IMR-90 (cell line): ENCODE data around the gene ADAMTS19. TPM values are rescaled to one million over a fixed set of nuclear protein-coding genes. Genes with fewer than 3 reads are reported as not detected.

ENCODE experiments used
- ATAC-seq: fragments of 200-7000 bp; cut with Tn5 transposase; 2 replicates; pipeline ENCODE4 v1.9.1; 2020; ENCODE audit warnings: low read depth, mild to moderate bottlenecking, moderate library complexity
- BruUV-seq: library from RNA; stranded (reverse); fragments of 400-500 nt; replicated peaks from 2 replicates; lab custom pipeline; 2021; lab: Mats Ljungman, UMichigan
- CTCF ChIA-PET: fragments of 300-600 bp; formaldehyde crosslinking; extraction: SDS; loops from one replicate; lab custom pipeline; 2021; ENCODE audit warnings: antibody characterized with exemption; lab: Yijun Ruan, JAX
- POLR2A ChIA-PET: fragments of 300-600 bp; sonication (Branson Sonifier 250); formaldehyde crosslinking; loops from one replicate; lab custom pipeline; 2022; ENCODE audit warnings: antibody characterized with exemption; ENCODE audit not compliant: unreplicated experiment; lab: Charles Lee
- DNase-seq: peaks from one replicate; pipeline ENCODE4 v3.0.0; 2013
- H2AFZ ChIP-seq: replicated peaks from 2 replicates; pipeline ENCODE3; 2013; ENCODE audit warnings: low read length, mild to moderate bottlenecking; ENCODE audit not compliant: poor library complexity
- H2AK5ac ChIP-seq: 2 replicates; pipeline ENCODE4 v1.6.1; 2013; ENCODE audit warnings: low read depth, low read length, inconsistent platforms
- H2AK9ac ChIP-seq: replicated peaks from 2 replicates; pipeline ENCODE3; 2013; ENCODE audit warnings: mild to moderate bottlenecking, low read depth, low read length, moderate library complexity; ENCODE audit not compliant: poor library complexity
- H2BK120ac ChIP-seq: 2 replicates; pipeline ENCODE4 v1.6.1; 2013; ENCODE audit warnings: low read depth, low read length, inconsistent platforms
- H2BK15ac ChIP-seq: 3 replicates; pipeline ENCODE4 v1.6.1; 2013; ENCODE audit warnings: low read depth, low read length, inconsistent platforms
- H2BK20ac ChIP-seq: 2 replicates; pipeline ENCODE4 v1.6.1; 2013; ENCODE audit warnings: low read depth, mild to moderate bottlenecking, inconsistent platforms, low read length, moderate library complexity
- H2BK5ac ChIP-seq: 2 replicates; pipeline ENCODE4 v1.6.1; 2013; ENCODE audit warnings: mild to moderate bottlenecking, low read depth, low read length, inconsistent platforms; ENCODE audit not compliant: poor library complexity, severe bottlenecking
- H3K14ac ChIP-seq: replicated peaks from 2 replicates; pipeline ENCODE4 v1.6.1; 2013; ENCODE audit warnings: low read depth, low read length, inconsistent platforms
- H3K18ac ChIP-seq: 2 replicates; pipeline ENCODE4 v1.6.1; 2013; ENCODE audit warnings: low read depth, low read length, control low read depth
- H3K23ac ChIP-seq: 2 replicates; pipeline ENCODE4 v1.6.1; 2013; ENCODE audit warnings: low read depth, low read length, inconsistent platforms
- H3K27ac ChIP-seq: 2 replicates; pipeline ENCODE4 v1.5.1; 2013; ENCODE audit warnings: mild to moderate bottlenecking, control low read depth, low read length; ENCODE audit not compliant: insufficient read depth
- H3K27me3 ChIP-seq: 2 replicates; pipeline ENCODE4 v1.6.1; 2013; ENCODE audit warnings: low read length; ENCODE audit not compliant: control insufficient read depth, insufficient read depth
- H3K36me3 ChIP-seq: 2 replicates; pipeline ENCODE4 v1.6.1; 2013; ENCODE audit warnings: low read length, mixed read lengths; ENCODE audit not compliant: control insufficient read depth, insufficient read depth
- H3K4ac ChIP-seq: 2 replicates; pipeline ENCODE4 v1.6.1; 2013; ENCODE audit warnings: low read depth, low read length, inconsistent platforms
- H3K4me1 ChIP-seq: 2 replicates; pipeline ENCODE4 v1.6.1; 2013; ENCODE audit warnings: low read length, mixed read lengths; ENCODE audit not compliant: control insufficient read depth, insufficient read depth
- H3K4me2 ChIP-seq: 2 replicates; pipeline ENCODE4 v1.6.1; 2013; ENCODE audit warnings: low read depth, mild to moderate bottlenecking, control low read depth, low read length, moderate library complexity
- H3K4me3 ChIP-seq: 2 replicates; pipeline ENCODE4 v1.5.1; 2013; ENCODE audit warnings: low read depth, mild to moderate bottlenecking, control low read depth, low read length, moderate library complexity; ENCODE audit not compliant: insufficient read depth
- H3K56ac ChIP-seq: 2 replicates; pipeline ENCODE4 v1.6.1; 2013; ENCODE audit warnings: low read length, inconsistent platforms; ENCODE audit not compliant: insufficient read depth; ENCODE audit errors: extremely low read depth
- H3K79me1 ChIP-seq, 2 experiments: 2 replicates each; pipeline ENCODE4 v1.6.1; 2013; ENCODE audit warnings: low read length in 2 of 2, inconsistent platforms in 1 of 2, low read depth in 1 of 2
- H3K9ac ChIP-seq: 2 replicates; pipeline ENCODE4 v1.6.1; 2013; ENCODE audit warnings: low read depth, low read length, control low read depth
- H3K9me1 ChIP-seq: 2 replicates; pipeline ENCODE4 v1.6.1; 2013; ENCODE audit warnings: low read length, inconsistent platforms; ENCODE audit not compliant: insufficient read depth
- H3K9me3 ChIP-seq: 2 replicates; pipeline ENCODE4 v1.6.1; 2013; ENCODE audit warnings: low read length; ENCODE audit not compliant: control insufficient read depth, insufficient read depth
- H4K20me1 ChIP-seq: 2 replicates; pipeline ENCODE4 v1.6.1; 2013; ENCODE audit warnings: low read length, inconsistent platforms; ENCODE audit not compliant: insufficient read depth
- H4K5ac ChIP-seq: 2 replicates; pipeline ENCODE4 v1.6.1; 2013; ENCODE audit warnings: mild to moderate bottlenecking, low read depth, low read length, control low read depth
- H4K8ac ChIP-seq, 2 experiments: 2 replicates each; pipeline ENCODE4 v1.6.1; 2013; ENCODE audit warnings: low read depth in 2 of 2, low read length in 2 of 2, control low read depth in 1 of 2, inconsistent platforms in 1 of 2
- H4K91ac ChIP-seq: 2 replicates; pipeline ENCODE4 v1.6.1; 2013; ENCODE audit warnings: low read depth, low read length, inconsistent platforms; ENCODE audit not compliant: insufficient read depth
- BHLHE40 ChIP-seq: fragments of 150-350 bp; IDR thresholded peaks from 2 replicates; pipeline ENCODE4 v1.6.1; 2016; ENCODE audit warnings: mild to moderate bottlenecking, low read depth, low read length
- CEBPB ChIP-seq: IDR thresholded peaks from 2 replicates; pipeline ENCODE4 v1.6.1; 2012; ENCODE audit warnings: low read depth, low read length, improper control_type of control experiment
- CHD1 ChIP-seq: IDR thresholded peaks from 2 replicates; pipeline ENCODE4 v1.6.1; 2012; ENCODE audit warnings: low read depth, low read length, improper control_type of control experiment
- FOS ChIP-seq: fragments of 150-350 bp; IDR thresholded peaks from 2 replicates; pipeline ENCODE4 v1.6.1; 2016; ENCODE audit warnings: low read depth, low read length
- MAFK ChIP-seq: IDR thresholded peaks from 2 replicates; pipeline ENCODE4 v1.6.1; 2012; ENCODE audit warnings: low read depth, low read length, improper control_type of control experiment
- MAZ ChIP-seq: IDR thresholded peaks from 2 replicates; pipeline ENCODE4 v1.6.1; 2012; ENCODE audit warnings: low read depth, mild to moderate bottlenecking, low read length, improper control_type of control experiment, moderate library complexity, borderline replicate concordance
- MXI1 ChIP-seq: IDR thresholded peaks from 2 replicates; pipeline ENCODE4 v1.6.1; 2012; ENCODE audit warnings: low read depth, mild to moderate bottlenecking, low read length, moderate library complexity, borderline replicate concordance
- NFE2L2 ChIP-seq: fragments of 150-350 bp; IDR thresholded peaks from 2 replicates; pipeline ENCODE4 v1.6.1; 2016; ENCODE audit warnings: low read depth, mild to moderate bottlenecking, low read length
- POLR2A ChIP-seq: IDR thresholded peaks from 2 replicates; pipeline ENCODE4 v1.6.1; 2012; ENCODE audit warnings: mild to moderate bottlenecking, low read depth, low read length
- RAD21 ChIP-seq: IDR thresholded peaks from 2 replicates; pipeline ENCODE4 v1.6.1; 2012; ENCODE audit warnings: low read length, improper control_type of control experiment
- RCOR1 ChIP-seq: IDR thresholded peaks from 2 replicates; pipeline ENCODE4 v1.6.1; 2012; ENCODE audit warnings: mild to moderate bottlenecking, low read length, improper control_type of control experiment; ENCODE audit not compliant: insufficient replicate concordance
- RFX5 ChIP-seq: IDR thresholded peaks from 2 replicates; pipeline ENCODE4 v1.8.0; 2012; ENCODE audit warnings: low read depth, mild to moderate bottlenecking, low read length, moderate library complexity
- SMC3 ChIP-seq: fragments of 150-350 bp; IDR thresholded peaks from 2 replicates; pipeline ENCODE4 v1.6.1; 2016; ENCODE audit warnings: low read depth, mild to moderate bottlenecking, antibody characterized with exemption, low read length, moderate library complexity
- WGBS, 2 experiments: methylation state at CpG; one replicate each; pipeline versions ENCODE4 v1.1.5 to v1.1.7; 2013; ENCODE audit warnings: missing lambda C conversion rate in 2 of 2; ENCODE audit not compliant: insufficient read length in 1 of 2; ENCODE audit errors: extremely low coverage in 2 of 2; 5-methylcytosine and 5-hydroxymethylcytosine counted together
- dilution Hi-C: fragments of 300-500 bp; cut with HindIII; formaldehyde crosslinking; loops from one replicate; pipeline ENCODE4 v1.14.3; 2018; ENCODE audit warnings: low sequenced_read_pairs; ENCODE audit not compliant: unreplicated experiment
- in situ Hi-C: fragments of 300-500 bp; cut with MboI; formaldehyde crosslinking; loops from 3 replicates; pipeline ENCODE4 v1.14.3; 2019; ENCODE audit warnings: low sequenced_read_pairs, inconsistent platforms, mixed read lengths
- intact Hi-C: fragments of 100-400 bp; cut with micrococcal nuclease; formaldehyde crosslinking; loops from 2 replicates; pipeline ENCODE4 v1.10.0; 2022
- polyA plus RNA-seq, 3 experiments: library from polyadenylated mRNA; depleted of rRNA; stranded (reverse); fragments of >200 nt; gene quantifications; 2 replicates each; pipeline ENCODE4 v1.2.3, GENCODE V29; 2012; ENCODE audit warnings: low replicate concordance in 1 of 3
- total RNA-seq: library from RNA; depleted of rRNA; stranded (reverse); fragments of >200 nt; gene quantifications from 2 replicates; pipeline ENCODE4 v1.2.3, GENCODE V29; 2012
- TF ChIP-seq, protein P1 (sequence below): fragments of 150-350 bp; IDR thresholded peaks from 2 replicates; pipeline ENCODE4 v1.6.1; 2017; ENCODE audit warnings: mild to moderate bottlenecking, antibody characterized with exemption, low read length, low read depth
- TF ChIP-seq, protein P2 (sequence below): fragments of 150-350 bp; IDR thresholded peaks from 2 replicates; pipeline ENCODE4 v1.6.1; 2016; ENCODE audit warnings: low read depth, mild to moderate bottlenecking, low read length, moderate library complexity, borderline replicate concordance
- TF ChIP-seq, protein P3 (sequence below): conservative IDR thresholded peaks from 2 replicates; pipeline ENCODE4 v1.5.1; 2012; ENCODE audit warnings: mild to moderate bottlenecking, low read depth, low read length, improper control_type of control experiment

Gene ADAMTS19
- total and polyA plus RNA-seq, 2 of the 4 experiments (the other 2 are of a cell fraction) = under 0.01 to 0.17 TPM

DNA sequence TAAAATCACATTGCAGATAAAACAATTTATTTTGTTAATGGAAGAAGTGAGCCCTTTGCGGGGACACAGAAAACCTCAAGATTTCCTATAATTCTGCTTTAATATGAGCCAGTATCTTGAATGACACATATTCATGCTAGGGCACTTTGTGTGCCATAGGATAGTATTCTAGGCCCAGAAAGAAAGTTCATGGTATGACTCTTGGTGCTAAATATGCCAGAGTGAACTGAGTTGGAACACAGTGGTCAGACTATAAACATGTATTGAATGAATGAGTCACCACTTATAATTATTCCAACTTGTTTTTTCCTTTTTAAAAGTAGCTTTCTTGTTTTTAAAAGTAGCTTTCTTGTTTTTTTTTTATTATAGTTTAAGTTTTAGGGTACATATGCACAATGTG lies 46.0 kb downstream of the ADAMTS19 start:
- Histone ChIP-seq H3K9me3 (no peaks in the 10 kb centered on the region), H4K5ac (no peak overlapping the region), H3K79me1 (no peaks in the 10 kb centered on the region), H3K23ac (no peak overlapping the region), H2AK9ac (no peak overlapping the region), H2BK5ac (no peak overlapping the region), H2AK5ac (no peak overlapping the region), H2BK20ac (no peak overlapping the region), H3K27ac (no peak overlapping the region), H2BK120ac (no peak overlapping the region), H4K8ac (no peak overlapping the region), H3K9me1 (no peaks in the 10 kb centered on the region), H3K4me3 (no peak overlapping the region), H3K18ac (no peak overlapping the region), H4K20me1 (no peaks in the 10 kb centered on the region), H2AFZ (no peak overlapping the region), H3K14ac (no peak overlapping the region), H3K4ac (no peak overlapping the region), H3K36me3 (no peaks in the 10 kb centered on the region), H3K4me2 (no peak overlapping the region), H3K27me3 (no peaks in the 10 kb centered on the region), H4K91ac (no peak overlapping the region), H3K56ac (no peak overlapping the region), H2BK15ac (no peak overlapping the region), H3K9ac (no peak overlapping the region), H3K4me1 (no peaks in the 10 kb centered on the region)
- WGBS, 2 experiments = no CpG with 5 or more reads among the region's 1 CpG
- BruUV-seq = no TSS peak
- ATAC-seq = peak; percentile 67; the same call in 1 of the 2 replicates
- TF ChIP-seq SMC3 (no peak), CHD1 (no peak), NFE2L2 (no peak), FOS (no peak), MAZ (no peak), MXI1 (no peak), MAFK (no peak), RCOR1 (no peak), BHLHE40 (no peak), POLR2A (no peak), RAD21 (no peak), CEBPB (no peak), RFX5 (no peak)
- TF ChIP-seq, protein P1, sequence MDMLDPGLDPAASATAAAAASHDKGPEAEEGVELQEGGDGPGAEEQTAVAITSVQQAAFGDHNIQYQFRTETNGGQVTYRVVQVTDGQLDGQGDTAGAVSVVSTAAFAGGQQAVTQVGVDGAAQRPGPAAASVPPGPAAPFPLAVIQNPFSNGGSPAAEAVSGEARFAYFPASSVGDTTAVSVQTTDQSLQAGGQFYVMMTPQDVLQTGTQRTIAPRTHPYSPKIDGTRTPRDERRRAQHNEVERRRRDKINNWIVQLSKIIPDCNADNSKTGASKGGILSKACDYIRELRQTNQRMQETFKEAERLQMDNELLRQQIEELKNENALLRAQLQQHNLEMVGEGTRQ = no peak
- TF ChIP-seq, protein P2, sequence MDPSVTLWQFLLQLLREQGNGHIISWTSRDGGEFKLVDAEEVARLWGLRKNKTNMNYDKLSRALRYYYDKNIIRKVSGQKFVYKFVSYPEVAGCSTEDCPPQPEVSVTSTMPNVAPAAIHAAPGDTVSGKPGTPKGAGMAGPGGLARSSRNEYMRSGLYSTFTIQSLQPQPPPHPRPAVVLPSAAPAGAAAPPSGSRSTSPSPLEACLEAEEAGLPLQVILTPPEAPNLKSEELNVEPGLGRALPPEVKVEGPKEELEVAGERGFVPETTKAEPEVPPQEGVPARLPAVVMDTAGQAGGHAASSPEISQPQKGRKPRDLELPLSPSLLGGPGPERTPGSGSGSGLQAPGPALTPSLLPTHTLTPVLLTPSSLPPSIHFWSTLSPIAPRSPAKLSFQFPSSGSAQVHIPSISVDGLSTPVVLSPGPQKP = no peak
- TF ChIP-seq, protein P3, sequence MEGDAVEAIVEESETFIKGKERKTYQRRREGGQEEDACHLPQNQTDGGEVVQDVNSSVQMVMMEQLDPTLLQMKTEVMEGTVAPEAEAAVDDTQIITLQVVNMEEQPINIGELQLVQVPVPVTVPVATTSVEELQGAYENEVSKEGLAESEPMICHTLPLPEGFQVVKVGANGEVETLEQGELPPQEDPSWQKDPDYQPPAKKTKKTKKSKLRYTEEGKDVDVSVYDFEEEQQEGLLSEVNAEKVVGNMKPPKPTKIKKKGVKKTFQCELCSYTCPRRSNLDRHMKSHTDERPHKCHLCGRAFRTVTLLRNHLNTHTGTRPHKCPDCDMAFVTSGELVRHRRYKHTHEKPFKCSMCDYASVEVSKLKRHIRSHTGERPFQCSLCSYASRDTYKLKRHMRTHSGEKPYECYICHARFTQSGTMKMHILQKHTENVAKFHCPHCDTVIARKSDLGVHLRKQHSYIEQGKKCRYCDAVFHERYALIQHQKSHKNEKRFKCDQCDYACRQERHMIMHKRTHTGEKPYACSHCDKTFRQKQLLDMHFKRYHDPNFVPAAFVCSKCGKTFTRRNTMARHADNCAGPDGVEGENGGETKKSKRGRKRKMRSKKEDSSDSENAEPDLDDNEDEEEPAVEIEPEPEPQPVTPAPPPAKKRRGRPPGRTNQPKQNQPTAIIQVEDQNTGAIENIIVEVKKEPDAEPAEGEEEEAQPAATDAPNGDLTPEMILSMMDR = no peak
- POLR2A ChIA-PET = no interaction called here
- CTCF ChIA-PET = no interaction called here
- in situ Hi-C loops = no loop called here
- dilution Hi-C loops = no loop called here
- intact Hi-C loops = no loop called here
- DNase-seq = peak; percentile 23
